GM18858 (cell line): ENCODE data around the gene GATAD2B.
"Not testable (repeated sequence)": the region's sequence is repeated elsewhere in the genome, so short reads cannot be mapped to it uniquely, and the experiment has no call there.

Experiments used
- ATAC-seq: cut with Tn5 transposase; IDR thresholded peaks from one replicate; pipeline ENCODE4 v1.9.1; 2021; ENCODE audit not compliant: unreplicated experiment

The GATAD2B gene

DNA sequence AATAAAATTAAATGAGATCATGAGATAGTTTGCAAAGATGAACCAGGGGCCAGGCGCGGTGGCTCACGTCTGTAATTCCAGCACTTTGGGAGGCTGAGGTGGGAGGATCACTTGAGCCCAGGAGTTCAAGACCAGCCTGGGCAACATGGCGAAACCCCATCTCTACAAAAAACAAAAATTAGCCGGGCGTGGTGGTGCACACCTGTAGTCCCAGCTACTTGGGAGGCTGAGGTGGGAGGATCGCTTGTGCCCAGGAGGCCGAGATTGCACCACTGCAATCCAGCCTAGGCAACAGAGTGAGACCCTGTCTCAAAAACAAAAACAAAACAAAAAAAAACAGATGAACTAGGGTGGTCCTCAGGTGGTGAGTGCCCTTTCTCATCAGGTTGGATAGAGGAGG is 140.1 kb downstream of the GATAD2B start:
- not testable (repeated sequence) for ATAC-seq

DNA sequence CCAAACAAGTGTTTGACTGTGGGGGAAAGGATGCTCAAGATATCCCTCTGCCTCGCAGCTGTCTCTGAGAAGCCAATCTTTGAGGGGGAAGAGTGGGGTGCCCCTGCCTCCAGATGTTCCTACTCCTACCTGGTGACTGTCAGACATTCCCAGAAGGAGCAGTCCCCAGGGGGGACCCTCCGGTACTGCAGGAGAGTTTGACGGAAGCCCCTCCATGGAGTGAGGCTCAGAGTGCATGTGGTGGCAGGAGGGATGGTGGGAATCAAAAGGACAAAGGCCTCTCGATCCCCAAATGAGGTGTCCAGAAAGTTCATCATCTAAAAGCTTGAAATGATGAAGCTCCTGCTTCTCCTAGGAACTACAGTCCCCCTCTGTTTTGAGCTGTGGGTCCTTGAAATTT is 142.2 kb downstream of the GATAD2B start:
- no peak for ATAC-seq

DNA sequence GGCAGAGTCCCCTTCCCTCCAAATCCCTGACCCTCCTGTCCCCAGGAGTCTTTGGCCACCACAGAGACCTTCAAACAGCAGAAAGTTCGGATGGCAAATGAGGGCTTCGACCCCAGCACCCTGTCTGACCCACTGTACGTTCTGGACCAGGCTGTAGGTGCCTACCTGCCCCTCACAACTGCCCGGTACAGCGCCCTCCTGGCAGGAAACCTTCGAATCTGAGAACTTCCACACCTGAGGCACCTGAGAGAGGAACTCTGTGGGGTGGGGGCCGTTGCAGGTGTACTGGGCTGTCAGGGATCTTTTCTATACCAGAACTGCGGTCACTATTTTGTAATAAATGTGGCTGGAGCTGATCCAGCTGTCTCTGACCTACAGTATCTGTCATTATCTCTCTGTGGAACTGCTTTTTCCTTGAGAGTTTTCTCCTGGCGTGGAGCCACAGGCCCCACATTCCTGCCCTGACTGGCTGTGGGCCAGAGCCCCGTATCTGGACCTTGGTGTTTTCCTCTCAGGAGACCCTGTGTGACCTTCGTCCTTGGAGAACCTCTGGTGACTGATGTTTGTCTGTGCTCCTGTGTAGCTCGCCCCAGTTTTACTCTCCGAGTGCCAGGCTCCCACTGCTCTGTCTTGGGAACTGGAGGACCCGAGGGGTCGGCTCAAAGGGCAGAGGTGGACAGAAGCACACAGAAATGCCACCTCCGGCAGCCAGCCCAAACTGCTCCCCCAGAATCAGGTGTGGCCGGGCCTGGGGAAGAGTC is 142.8 kb downstream of the GATAD2B start:
- no peak for ATAC-seq

DNA sequence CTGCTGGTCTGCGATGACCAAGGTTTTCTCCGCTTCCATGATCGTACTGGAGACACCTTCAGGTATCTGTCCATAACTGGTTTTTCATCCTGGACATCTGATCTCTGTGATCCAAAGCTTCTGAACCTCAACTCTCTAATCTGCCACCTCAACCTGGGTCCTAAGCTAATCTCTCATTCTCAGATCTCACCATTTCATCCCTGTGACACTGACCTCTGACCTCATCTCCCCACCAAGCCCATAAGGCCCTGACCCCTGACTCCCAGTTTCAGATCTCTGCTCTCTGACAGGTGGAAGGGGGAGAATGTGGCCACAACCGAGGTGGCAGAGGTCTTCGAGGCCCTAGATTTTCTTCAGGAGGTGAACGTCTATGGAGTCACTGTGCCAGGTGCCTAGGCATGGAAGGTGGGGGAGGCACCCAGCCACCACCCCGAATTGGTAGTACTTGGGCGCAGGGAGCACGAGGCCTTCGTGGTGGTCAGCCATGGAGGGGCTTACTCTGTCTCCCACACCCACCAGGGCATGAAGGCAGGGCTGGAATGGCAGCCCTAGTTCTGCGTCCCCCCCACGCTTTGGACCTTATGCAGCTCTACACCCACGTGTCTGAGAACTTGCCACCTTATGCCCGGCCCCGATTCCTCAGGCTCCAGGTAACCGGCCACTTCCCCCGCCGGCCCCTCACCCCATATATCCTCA is 143.8 kb downstream of the GATAD2B start:
- ATAC-seq, result no peak

DNA sequence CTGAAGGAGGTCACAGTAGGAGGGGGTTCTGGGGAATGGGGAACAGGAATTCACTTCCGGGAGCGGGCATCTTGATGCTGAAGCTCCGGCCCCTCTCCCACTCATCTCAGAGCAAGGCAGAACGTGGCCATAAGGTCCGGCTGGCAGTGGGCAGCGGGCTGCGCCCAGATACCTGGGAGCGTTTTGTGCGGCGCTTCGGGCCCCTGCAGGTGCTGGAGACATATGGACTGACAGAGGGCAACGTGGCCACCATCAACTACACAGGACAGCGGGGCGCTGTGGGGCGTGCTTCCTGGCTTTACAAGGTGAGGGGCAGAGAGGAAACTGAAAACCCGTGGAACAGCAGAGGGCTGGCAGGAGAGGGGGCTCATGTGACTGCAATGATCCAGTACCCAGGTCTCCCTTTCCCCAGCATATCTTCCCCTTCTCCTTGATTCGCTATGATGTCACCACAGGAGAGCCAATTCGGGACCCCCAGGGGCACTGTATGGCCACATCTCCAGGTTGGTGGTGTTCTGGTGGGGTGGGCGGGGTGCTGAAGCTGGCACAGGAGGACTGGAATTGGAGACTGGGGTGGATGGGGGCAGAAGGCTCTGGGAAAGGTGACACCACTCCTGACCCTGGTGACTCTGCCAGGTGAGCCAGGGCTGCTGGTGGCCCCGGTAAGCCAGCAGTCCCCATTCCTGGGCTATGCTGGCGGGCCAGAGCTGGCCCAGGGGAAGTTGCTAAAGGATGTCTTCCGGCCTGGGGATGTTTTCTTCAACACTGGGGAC is 144.5 kb downstream of the GATAD2B start:
- ATAC-seq, result no peak

DNA sequence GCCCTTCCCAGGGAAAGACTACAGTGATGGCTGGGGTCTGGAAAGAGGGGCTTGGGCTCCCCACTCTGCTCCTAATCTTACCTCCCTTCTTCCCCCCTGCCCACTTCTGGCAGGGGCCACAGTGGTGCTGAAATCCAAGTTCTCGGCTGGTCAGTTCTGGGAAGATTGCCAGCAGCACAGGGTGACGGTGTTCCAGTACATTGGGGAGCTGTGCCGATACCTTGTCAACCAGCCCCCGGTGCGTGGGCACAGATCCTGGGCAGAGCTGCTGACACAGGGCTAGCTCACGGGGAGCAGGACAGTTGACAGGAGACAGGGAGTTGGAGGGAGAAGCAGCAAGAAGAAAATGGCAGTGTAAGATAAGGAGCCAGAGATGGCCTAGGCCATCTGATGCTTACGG is 145.1 kb downstream of the GATAD2B start:
- no peak for ATAC-seq

DNA sequence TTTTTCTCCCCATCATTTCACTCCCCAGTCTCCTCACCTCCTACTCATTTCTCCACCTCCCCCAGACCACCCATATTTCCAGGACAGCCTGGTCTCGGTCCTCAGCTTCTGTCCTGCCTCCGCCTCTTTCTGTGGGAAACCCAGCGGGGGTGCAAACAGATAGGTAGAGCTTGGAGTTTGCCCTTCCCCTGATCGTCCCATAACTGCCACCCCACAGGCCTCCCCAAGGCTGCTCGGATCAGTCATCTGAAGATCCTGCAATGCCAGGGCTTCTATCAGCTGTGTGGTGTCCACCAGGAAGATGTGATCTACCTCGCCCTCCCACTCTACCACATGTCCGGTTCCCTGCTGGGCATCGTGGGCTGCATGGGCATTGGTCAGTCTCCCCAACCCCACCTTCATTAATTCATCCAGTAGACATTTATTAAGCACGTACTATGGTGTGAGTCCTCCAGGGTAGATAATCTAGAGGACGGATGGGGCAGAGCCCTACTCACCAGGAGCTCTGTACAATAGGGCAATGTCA is 145.9 kb downstream of the GATAD2B start:
- ATAC-seq, result no peak

DNA sequence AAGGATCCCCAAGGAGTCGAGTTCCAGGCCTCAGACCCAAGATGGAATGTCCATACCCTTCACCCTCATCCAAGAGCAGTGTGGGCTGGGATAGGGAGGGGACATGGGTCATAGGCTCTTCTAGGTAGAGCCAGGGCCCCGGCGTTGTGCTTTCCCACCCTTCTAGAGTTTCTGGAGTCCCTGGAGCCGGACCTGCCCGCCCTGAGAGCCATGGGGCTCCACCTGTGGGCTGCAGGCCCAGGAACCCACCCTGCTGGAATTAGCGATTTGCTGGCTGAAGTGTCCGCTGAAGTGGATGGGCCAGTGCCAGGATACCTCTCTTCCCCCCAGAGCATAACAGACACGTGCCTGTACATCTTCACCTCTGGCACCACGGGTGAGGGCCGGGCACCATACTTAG is 146.4 kb downstream of the GATAD2B start:
- ATAC-seq, result no peak

DNA sequence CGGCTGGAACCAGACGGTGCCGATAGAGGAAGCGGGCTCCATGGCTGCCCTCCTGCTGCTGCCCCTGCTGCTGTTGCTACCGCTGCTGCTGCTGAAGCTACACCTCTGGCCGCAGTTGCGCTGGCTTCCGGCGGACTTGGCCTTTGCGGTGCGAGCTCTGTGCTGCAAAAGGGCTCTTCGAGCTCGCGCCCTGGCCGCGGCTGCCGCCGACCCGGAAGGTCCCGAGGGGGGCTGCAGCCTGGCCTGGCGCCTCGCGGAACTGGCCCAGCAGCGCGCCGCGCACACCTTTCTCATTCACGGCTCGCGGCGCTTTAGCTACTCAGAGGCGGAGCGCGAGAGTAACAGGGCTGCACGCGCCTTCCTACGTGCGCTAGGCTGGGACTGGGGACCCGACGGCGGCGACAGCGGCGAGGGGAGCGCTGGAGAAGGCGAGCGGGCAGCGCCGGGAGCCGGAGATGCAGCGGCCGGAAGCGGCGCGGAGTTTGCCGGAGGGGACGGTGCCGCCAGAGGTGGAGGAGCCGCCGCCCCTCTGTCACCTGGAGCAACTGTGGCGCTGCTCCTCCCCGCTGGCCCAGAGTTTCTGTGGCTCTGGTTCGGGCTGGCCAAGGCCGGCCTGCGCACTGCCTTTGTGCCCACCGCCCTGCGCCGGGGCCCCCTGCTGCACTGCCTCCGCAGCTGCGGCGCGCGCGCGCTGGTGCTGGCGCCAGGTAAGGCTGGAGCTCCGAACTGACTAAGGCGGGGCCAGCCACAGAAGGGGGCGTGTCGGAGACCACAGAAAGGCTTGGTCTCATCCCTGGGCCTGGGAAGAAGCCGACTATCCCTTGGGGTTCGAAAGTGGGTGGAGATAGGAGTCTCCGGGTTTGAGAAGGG is 147.1 kb downstream of the GATAD2B start:
- peak; percentile 41 for ATAC-seq

DNA sequence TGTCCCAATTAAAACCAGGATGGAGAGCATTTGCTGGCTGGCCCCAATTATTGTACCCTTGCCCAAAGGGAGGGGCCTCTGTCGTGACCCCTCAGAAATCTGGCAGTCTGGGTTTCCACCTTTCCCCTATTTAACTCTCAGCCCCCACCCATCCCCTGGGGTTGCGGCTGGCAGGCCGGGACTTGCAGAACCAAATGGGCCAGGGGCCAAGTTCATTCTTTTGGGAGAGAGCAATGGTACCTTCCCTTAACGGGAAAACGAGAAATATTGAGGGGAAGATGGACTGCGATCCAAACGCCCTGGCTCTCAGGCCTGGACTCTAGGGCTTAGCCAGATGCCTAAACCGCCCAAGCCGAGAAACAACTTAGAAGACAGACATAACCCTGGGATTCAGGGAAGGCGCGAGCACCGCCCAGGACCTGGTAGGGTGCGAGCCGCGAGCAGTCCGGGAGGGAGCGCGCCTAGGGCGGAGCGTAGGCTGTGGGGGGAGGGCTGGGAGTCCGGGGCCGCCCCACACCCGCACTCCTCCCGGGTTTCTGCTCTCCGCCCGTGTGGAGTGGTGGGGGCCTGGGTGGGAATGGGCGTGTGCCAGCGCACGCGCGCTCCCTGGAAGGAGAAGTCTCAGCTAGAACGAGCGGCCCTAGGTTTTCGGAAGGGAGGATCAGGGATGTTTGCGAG is 147.9 kb downstream of the GATAD2B start, which contains the start of gene SLC27A3:
Gene SLC27A3, plus strand, starts transcription at position 628 of the 678 bp plus-strand sequence. CDS start 91 bp downstream, outside the sequence.
- no peak for ATAC-seq

DNA sequence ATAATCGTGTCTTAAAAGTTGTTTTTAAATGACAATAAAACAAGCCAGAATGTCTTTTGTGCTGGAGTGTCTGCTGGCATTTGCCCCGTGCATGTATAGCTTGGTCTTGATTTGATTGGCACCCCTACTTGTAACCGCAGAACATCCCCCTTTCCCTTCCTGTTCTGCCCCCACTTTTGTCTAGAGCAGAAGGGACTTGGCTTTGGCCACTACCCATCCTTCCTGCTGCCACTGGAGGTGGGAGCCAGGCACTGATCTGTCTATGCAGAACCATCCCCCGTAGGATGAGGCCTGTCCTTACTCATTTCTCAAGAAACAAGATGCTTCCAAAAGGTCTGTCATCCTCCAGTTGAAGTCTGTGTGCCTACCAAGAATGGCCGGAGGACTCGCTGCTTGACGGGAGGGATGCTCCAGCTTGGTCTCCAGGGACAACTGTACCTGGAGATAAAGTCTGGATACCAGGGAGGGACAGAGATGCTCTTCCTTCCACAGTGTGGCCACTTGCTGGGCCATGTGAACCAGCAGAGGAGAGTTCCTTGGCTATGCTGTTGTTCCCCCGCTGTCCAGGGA is 148.7 kb downstream of the GATAD2B start:
- ATAC-seq, result no peak

DNA sequence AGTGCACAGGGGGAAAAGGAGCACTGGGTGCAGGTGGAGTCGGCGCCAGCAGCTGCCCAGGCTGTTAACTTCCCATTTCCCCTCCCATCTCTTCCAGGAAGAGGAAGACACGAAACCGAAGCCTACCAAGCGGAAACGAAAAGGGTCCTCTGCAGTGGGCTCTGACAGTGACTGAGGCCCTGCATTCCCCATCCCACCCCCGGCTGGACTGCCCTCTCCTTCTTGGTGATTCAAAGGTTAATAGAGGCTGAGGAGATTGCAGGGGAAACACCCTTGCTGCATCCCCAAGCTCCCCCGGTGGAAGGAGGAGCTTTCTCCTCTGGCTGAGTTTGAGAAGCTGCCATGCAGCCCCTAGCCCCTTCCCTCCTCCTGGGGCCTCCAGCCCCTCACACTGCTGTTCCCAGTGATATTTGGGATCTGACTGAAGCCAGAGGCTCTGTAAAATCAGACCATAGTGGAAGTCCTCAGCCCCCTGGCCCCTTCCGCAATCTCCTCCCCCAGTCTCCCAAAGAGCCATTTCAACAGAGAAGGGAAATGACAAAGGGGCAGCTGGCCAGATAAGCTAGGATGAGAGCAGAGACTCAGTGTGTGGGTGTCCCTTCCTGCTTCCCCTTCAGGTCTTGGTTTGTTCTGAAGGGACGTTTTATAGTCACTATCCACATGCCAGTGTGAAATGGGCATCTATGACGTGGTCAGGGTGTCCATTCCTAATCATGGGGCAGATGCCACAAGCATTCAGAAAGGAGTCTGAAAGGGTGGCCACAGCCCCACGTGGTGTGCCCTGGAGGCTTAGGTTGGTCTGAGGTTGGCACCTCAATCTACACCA is 149.5 kb downstream of the GATAD2B start:
- no peak for ATAC-seq

DNA sequence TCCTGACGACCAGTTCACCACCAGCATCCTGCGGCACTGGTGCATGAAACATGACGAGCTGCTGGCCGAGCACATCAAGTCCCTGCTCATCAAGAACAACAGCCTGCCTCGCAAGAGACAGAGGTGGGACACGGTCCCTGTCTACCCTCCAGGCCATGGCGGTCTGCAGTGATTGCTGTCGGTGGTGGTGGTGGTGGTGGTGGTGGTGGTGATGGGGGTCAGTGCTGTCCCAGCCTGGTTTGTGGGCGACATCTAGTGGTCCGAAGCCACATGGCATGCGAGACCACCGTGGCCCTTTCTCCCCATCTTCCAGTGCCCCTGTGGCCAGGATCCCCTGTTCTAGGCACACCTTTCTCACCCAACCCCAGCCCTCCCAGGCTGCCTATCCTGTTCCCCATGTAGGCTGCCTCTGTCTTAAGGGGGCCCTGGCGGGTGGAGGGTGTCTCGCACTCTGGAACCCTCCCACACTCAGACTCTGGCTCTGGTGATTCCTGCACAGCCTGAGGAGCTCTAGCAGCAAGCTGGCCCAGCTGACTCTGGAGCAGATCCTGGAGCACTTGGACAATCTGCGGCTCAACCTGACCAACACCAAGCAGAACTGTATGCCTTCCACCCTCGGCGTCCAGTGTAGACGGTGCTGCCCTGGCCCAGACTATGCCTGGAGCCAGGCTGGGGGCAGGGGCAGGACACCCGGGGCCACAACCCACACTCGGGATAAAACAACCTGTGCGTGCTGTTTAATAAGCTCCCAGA is 150.8 kb downstream of the GATAD2B start:
- ATAC-seq, result no peak

DNA sequence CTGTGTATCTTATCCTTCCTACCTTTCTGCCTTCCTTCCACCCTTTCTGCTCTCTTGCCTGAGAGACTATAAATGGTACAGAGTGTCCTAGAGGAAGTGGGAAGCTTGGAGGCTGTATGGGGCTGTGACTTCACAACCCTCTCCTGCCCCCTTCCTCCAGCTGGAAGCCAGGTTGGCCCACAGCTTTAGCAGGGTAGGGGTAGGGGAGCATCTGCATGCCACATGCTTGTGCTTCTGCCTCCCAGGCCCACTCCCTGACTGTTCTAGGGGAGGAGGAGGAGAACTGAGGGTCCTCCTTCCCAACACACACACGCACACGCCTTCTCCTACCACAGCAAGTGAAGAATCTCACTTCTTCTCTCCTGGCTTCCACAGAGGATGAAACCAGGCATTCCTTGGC is 151.5 kb downstream of the GATAD2B start:
- ATAC-seq, result no peak

DNA sequence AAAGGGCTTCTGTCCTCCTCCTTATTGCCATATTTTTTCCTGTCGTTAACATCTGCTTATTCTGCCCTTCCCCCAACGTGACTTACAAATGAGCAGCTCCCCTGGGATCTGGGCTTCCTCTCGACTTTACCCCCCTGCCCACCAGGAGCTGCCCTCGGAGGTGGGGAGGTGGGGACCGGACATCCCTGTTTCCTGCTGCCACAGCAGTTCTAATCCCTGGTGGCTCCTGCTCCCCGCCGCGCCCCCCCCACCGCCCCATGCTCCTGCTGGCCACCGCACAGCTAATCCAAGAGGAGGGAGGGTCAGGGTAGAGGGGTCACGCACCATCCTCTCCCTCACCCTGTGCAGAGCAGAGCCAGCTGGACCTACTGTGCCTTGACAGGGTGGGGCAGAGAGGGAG is 152.0 kb downstream of the GATAD2B start:
- no peak for ATAC-seq

DNA sequence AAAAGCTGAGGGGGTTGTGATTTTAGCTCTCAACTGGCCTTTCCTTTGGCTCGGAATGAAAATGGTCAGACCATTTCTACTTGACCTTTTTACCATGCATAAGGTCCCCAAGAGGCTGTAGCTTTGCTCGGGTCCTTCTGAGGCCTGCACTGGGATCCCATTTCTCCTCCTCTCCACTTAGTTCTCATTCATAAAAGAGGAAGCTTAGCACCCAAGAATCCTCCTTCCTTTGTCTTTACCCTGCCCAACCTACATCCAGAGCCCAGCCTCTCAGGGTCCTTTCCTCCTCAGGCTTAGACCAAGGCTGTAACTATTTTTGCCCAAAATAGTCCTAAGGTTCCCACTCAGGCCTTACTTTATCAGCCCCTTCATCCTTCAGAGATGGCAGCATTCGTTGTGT is 153.6 kb downstream of the GATAD2B start:
- ATAC-seq, result no peak

DNA sequence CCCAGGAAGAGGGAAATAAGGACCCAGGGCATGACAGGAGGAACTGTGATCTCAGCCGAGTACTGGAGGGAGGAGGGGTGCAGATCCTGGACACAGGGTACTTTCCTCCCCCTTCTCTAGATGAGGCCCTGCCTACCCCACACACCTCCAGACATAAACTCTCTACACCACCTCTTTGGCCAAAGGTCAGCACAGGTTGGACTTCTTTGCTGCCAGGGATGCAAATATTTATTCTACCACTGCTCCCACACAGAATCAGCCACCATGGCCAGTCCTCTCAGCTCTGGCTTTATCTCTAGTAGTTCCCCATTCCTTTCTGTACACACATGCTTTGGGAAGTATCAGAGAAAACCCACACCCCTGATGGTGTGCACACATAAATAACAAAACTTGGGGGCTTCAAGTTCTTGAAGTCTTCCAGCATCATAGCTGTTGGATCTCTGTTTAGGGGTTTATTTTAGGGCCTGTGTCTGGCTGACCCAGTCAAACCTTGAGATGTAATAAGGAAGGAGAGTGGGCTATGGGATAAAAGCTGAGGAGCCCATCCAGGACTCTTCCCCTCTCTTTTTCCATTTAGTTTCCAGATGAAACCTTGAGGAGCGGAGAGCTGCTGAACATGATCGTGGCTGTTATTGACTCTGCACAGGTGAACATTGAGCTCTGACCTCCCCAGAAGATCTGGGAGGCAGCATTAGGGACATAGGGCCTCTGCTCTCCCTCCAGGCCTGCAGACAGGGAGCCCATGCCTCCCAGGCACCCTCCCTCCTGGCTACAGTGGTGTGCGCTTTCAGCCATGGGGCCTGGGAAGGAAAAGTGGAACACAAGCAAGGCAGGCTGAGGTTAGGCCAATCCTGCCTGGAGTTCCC is 154.2 kb downstream of the GATAD2B start:
- no peak for ATAC-seq
